Measurements from ENCODE around the gene PALM3.
"Not testable (repeated sequence)": the region's sequence is repeated elsewhere in the genome, so short reads cannot be mapped to it uniquely, and the experiment has no call there.

PALM3 gene

GRCh38 chr19:14051980-14052379 lies 9.9 kb downstream of the PALM3 start:
- TF ChIP-seq, protein P1, sequence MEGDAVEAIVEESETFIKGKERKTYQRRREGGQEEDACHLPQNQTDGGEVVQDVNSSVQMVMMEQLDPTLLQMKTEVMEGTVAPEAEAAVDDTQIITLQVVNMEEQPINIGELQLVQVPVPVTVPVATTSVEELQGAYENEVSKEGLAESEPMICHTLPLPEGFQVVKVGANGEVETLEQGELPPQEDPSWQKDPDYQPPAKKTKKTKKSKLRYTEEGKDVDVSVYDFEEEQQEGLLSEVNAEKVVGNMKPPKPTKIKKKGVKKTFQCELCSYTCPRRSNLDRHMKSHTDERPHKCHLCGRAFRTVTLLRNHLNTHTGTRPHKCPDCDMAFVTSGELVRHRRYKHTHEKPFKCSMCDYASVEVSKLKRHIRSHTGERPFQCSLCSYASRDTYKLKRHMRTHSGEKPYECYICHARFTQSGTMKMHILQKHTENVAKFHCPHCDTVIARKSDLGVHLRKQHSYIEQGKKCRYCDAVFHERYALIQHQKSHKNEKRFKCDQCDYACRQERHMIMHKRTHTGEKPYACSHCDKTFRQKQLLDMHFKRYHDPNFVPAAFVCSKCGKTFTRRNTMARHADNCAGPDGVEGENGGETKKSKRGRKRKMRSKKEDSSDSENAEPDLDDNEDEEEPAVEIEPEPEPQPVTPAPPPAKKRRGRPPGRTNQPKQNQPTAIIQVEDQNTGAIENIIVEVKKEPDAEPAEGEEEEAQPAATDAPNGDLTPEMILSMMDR (IDR thresholded peaks at IDR 0.05; ENCODE audit: extremely low read depth, missing control alignments): no peak
- DNase-seq (ENCODE audit: low spot score): no peak

DNA sequence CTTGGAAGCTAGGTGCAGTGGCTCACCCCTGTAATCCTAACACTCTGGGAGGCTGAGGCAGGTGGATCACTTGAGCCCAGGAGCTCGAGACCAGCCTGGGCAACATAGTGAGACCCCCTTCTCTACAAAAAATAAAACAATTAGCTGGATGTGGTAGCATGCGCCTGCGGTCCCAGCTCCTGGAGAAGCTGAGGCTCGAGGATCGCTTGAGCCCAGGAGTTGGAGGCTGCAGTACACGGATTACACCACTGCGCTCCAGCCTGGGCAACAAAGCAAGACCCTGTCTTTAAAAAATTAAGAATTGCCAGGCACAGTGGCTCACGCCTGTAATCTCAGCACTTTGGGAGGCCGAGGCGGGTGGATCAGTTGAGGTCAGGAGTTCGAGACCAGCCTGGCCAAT lies 10.9 kb downstream of the PALM3 start:
- not testable (repeated sequence) for DNase-seq (ENCODE audit: low spot score)

DNA sequence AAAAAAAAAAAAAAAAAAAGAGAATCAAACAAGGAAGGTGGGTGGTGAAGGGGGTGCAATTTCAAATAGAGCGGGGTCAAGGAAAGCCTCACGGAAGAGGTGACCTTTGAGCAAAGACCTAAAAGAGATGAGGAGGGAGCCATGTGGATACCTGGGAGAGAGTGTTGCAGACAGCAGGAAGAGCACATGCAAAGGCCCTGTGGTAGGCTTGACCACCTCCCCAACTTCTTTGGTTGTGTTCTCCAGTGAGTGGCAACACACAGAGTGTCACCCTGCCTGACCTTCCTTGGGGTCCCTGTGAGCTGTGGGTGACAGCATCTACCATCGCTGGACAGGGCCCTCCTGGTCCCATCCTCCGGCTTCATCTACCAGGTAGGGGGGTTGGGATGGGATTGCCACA lies 11.4 kb downstream of the PALM3 start:
- TF ChIP-seq, protein P1 (IDR thresholded peaks at IDR 0.05; ENCODE audit: extremely low read depth, missing control alignments): no peak

GRCh38 chr19:14048443-14049153 lies 13.3 kb downstream of the PALM3 start:
- peak; percentile 74 for DNase-seq (ENCODE audit: low spot score)
- TF ChIP-seq, protein P1 (IDR thresholded peaks at IDR 0.05; ENCODE audit: extremely low read depth, missing control alignments): peak; percentile 90

More for the DNA sequence above, 11.4 kb downstream of the PALM3 start:
- DNase-seq (ENCODE audit: low spot score): no peak

DNA sequence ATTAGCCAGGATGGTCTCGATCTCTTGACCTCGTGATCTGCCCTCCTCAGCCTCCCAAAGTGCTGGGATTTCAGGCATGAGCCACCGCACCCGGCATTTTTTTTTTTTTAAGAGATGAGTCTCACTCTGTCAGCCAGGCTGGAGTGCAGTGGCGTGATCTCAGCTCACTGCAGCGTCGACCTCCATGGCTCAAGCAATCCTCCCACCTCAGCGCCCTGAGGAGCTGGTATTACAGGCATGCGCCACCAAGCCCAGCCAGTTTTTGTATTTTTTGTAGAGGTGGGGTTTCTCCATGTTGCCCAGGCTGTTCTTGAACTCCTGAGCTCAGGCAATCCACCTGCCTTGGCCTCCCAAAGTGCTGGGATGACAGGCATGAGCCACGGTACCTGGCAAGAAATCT lies 14.0 kb downstream of the PALM3 start:
- not testable (repeated sequence) for DNase-seq (ENCODE audit: low spot score)

- peak; percentile 63 for DNase-seq (ENCODE audit: low spot score)
- TF ChIP-seq, protein P1 (IDR thresholded peaks at IDR 0.05; ENCODE audit: extremely low read depth, missing control alignments): peak; percentile 36
These were observed 18.9 kb downstream of the PALM3 start for GRCh38 chr19:14042659-14043608.

DNA sequence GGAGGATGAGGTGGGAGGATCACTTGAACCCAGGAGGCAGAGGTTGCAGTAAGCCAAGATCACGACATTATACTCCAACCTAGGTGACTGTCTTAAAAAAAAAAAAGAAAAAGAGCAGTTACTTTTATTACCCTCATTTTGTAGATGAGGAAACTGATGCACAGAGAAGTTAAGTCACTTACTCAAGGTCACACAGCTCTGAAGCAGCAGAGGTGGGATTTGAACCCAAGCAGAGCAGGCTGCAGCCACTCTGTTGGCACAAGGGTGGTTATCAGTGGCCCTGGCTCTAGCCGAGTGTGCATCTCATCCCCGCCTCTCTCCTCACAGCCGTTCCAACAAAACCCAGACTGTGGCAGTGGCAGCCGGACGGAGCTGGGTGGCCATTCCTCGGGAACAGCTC lies 22.7 kb downstream of the PALM3 start:
- TF ChIP-seq, protein P1 (IDR thresholded peaks at IDR 0.05; ENCODE audit: extremely low read depth, missing control alignments): no peak
- no peak for DNase-seq (ENCODE audit: low spot score)

- TF ChIP-seq, protein P1 (IDR thresholded peaks at IDR 0.05; ENCODE audit: extremely low read depth, missing control alignments): no peak
- DNase-seq (ENCODE audit: low spot score): no peak
These were observed 26.2 kb downstream of the PALM3 start for GRCh38 chr19:14035706-14036105.

GRCh38 chr19:14035159-14035558 lies 26.7 kb downstream of the PALM3 start:
- not testable (repeated sequence) for DNase-seq (ENCODE audit: low spot score)
